DOHH2 (cell line): ENCODE results near the gene DNAAF5.

Experiments
- H3F3A ChIP-seq: fragments of 200-600 bp; sonication (generic), shearing (Covaris generic); 2 replicates; pipeline ENCODE4 v1.6.0; 2016; ENCODE audit warnings: antibody characterized with exemption, mild to moderate bottlenecking; ENCODE audit not compliant: control insufficient read depth, insufficient read depth
- H3K27ac ChIP-seq: fragments of 200-600 bp; sonication (generic); 2 replicates; pipeline ENCODE4 v1.5.1; 2014; ENCODE audit warnings: low read depth, mild to moderate bottlenecking, low read length, moderate library complexity
- H3K27me3 ChIP-seq: fragments of 200-600 bp; sonication (generic); 2 replicates; pipeline ENCODE4 v1.6.1; 2014; ENCODE audit warnings: mild to moderate bottlenecking, low read length, mixed read lengths; ENCODE audit not compliant: control insufficient read depth
- H3K36me3 ChIP-seq: fragments of 200-600 bp; sonication (generic); 2 replicates; pipeline ENCODE4 v1.6.1; 2014; ENCODE audit warnings: mild to moderate bottlenecking, low read length, moderate library complexity, mixed read lengths; ENCODE audit not compliant: control insufficient read depth
- H3K4me1 ChIP-seq: fragments of 200-600 bp; sonication (generic); 2 replicates; pipeline ENCODE4 v1.6.1; 2014; ENCODE audit warnings: mild to moderate bottlenecking, low read length, mixed read lengths; ENCODE audit not compliant: control insufficient read depth
- H3K4me2 ChIP-seq: fragments of 200-600 bp; sonication (generic); 2 replicates; pipeline ENCODE4 v1.6.0; 2014; ENCODE audit warnings: mild to moderate bottlenecking, low read length, moderate library complexity
- H3K4me3 ChIP-seq: fragments of 200-600 bp; sonication (generic); 2 replicates; pipeline ENCODE4 v1.5.1; 2014; ENCODE audit warnings: mild to moderate bottlenecking, low read length, mixed read lengths
- H3K79me2 ChIP-seq: fragments of 200-600 bp; sonication (generic); 2 replicates; pipeline ENCODE4 v1.6.1; 2014; ENCODE audit warnings: mild to moderate bottlenecking, low read length, mixed read lengths; ENCODE audit not compliant: control insufficient read depth
- H3K9me2 ChIP-seq: fragments of 200-600 bp; sonication (generic); replicated peaks from 2 replicates; pipeline ENCODE4 v1.6.1; 2014; ENCODE audit warnings: mild to moderate bottlenecking, low read length, mixed read lengths; ENCODE audit not compliant: control insufficient read depth
- H3K9me3 ChIP-seq: fragments of 200-600 bp; sonication (generic); 2 replicates; pipeline ENCODE4 v1.6.1; 2014; ENCODE audit warnings: antibody characterized with exemption, low read length, mixed read lengths; ENCODE audit not compliant: control insufficient read depth, insufficient read depth
- H4K20me1 ChIP-seq: fragments of 200-600 bp; sonication (generic); 2 replicates; pipeline ENCODE4 v1.6.0; 2014; ENCODE audit warnings: low read depth, mild to moderate bottlenecking, antibody characterized with exemption, low read length, moderate library complexity; ENCODE audit not compliant: control insufficient read depth, insufficient read depth
- CTCF ChIP-seq: fragments of 200-600 bp; sonication (generic); IDR thresholded peaks from one replicate; pipeline ENCODE4 v1.5.1; 2014; ENCODE audit warnings: antibody characterized with exemption, mild to moderate bottlenecking, low read depth, low read length; ENCODE audit not compliant: poor library complexity, severe bottlenecking
- EZH2phosphoT487 ChIP-seq: fragments of 200-600 bp; sonication (generic); IDR thresholded peaks from 2 replicates; pipeline ENCODE4 v1.6.1; 2017; ENCODE audit warnings: borderline replicate concordance, mild to moderate bottlenecking, antibody characterized with exemption, low read length, moderate library complexity, mixed read lengths

The DNAAF5 gene

DNA sequence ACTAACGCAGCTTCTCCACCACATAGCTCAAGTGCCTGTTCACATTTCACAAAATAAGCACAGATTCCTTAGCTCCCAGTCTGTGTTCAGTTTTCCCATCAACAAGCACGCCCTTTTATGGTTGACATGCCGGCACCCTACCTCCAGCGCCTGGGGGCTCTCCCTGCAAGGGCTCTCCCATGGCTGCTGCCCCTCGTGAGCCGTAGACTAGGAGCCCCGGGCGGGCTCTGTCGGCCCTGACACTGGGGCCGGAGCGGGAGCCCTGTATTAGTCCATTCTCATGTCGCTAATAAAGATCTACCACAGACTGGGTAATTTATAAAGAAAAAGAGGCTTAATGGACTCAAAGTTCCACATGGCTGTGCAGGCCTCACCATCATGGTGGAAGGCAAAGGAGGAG, 34.6 kb downstream of the DNAAF5 start:
- Histone ChIP-seq H3K4me1 (no peaks in the 10 kb centered on the region), H4K20me1 (no peaks in the 10 kb centered on the region), H3K27me3 (no peaks in the 10 kb centered on the region), H3K9me2 (no peaks in the 10 kb centered on the region), H3K9me3 (no peaks in the 10 kb centered on the region), H3F3A (no peaks in the 10 kb centered on the region), H3K79me2 (no peaks in the 10 kb centered on the region), H3K27ac (no peak overlapping the region), H3K36me3 (peaks cover 90% of the 10 kb centered on the region), H3K4me2 (no peak overlapping the region), H3K4me3 (no peak overlapping the region)
- TF ChIP-seq CTCF (no peak), EZH2phosphoT487 (no peak)

DNA sequence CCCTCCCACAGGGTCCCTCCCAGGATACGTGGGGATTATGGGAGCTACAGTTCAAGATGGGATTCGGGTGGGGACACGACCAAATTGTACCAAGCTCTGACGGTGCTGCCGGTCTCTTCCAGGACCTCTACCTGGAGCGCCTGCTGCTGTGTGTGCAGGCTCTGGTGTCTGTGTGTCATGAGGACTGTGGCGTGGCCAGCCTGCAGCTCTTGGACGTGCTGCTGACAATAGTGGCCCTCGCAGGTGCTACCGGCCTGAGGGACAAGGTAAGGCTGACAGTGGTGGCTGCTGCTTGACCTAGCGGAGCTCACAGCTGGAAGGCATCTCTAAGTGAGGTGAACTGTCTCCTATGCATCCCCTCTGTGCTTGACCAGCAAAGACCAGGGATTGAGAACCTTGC, 35.1 kb downstream of the DNAAF5 start:
- Histone ChIP-seq H3K27me3 (no peaks in the 10 kb centered on the region), H3K9me3 (no peaks in the 10 kb centered on the region), H3K4me1 (no peaks in the 10 kb centered on the region), H3K4me2 (no peak overlapping the region), H3F3A (no peaks in the 10 kb centered on the region), H4K20me1 (no peaks in the 10 kb centered on the region), H3K9me2 (no peaks in the 10 kb centered on the region), H3K27ac (no peak overlapping the region), H3K36me3 (peaks cover 87% of the 10 kb centered on the region), H3K4me3 (no peak overlapping the region), H3K79me2 (no peaks in the 10 kb centered on the region)
- TF ChIP-seq EZH2phosphoT487 = no peak
- TF ChIP-seq CTCF = no peak

DNA sequence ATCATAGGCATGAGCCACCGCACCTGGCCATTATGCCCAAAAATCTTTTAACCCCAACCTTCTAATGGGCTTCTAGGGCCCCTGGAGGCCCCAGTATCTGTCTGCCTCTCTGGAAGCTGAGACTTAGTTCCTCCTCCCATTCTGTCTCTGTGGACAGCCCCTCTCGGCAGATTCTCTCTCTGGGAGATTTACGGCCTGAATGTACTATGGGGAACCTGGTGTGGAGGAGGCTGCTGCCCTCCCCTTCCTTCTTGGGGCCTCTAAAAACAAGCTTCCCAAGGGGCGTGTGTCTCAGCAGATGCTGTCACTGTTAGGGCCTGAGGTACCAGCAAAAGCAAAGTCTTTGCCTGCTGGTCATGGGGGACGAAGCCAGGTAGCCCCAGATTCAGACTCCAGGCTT, 36.4 kb downstream of the DNAAF5 start:
- Histone ChIP-seq H3K4me2 (no peak overlapping the region), H3K4me3 (no peak overlapping the region), H3K9me2 (no peaks in the 10 kb centered on the region), H4K20me1 (no peaks in the 10 kb centered on the region), H3K4me1 (no peaks in the 10 kb centered on the region), H3K27ac (no peak overlapping the region), H3K79me2 (no peaks in the 10 kb centered on the region), H3K9me3 (no peaks in the 10 kb centered on the region), H3K36me3 (peaks cover 80% of the 10 kb centered on the region), H3K27me3 (no peaks in the 10 kb centered on the region), H3F3A (no peaks in the 10 kb centered on the region)
- TF ChIP-seq CTCF = no peak
- no peak for TF ChIP-seq EZH2phosphoT487

DNA sequence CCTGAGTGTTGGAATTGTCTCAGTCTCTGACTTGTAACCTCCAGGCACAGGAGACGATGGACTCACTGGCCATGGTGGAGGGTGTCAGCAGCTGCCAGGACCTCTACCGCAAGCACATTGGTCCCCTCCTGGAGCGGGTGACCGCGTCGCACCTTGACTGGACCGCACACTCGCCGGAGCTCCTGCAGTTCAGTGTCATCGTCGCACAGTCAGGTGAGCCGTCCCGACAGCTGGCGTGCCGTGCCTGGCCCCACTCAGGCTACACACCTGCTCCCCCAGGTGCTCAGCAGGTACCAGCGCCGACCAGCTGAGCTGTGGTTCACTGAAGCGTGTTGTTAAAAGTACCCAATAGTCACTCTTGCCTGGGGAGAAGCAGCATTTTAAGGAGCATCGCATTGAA, 37.3 kb downstream of the DNAAF5 start:
- H3K79me2 ChIP-seq = no peaks in the 10 kb centered on the region
- TF ChIP-seq CTCF (no peak), EZH2phosphoT487 (no peak)
- no peaks in the 10 kb centered on the region for H3K9me2 ChIP-seq
- no peak overlapping the region for H3K4me2 ChIP-seq
- H3K4me1 ChIP-seq = no peaks in the 10 kb centered on the region
- peaks cover 75% of the 10 kb centered on the region for H3K36me3 ChIP-seq
- no peaks in the 10 kb centered on the region for H3K9me3 ChIP-seq
- no peaks in the 10 kb centered on the region for H4K20me1 ChIP-seq
- H3K4me3 ChIP-seq = no peak overlapping the region
- no peaks in the 10 kb centered on the region for H3K27me3 ChIP-seq
- no peaks in the 10 kb centered on the region for H3F3A ChIP-seq
- no peak overlapping the region for H3K27ac ChIP-seq
